22Rv1 (cell line): Measurements from ENCODE around the gene EXOC2.

Experiments
- CTCF ChIP-seq: fragments of 450-650 bp; IDR thresholded peaks from 2 replicates; pipeline ENCODE4 v1.5.1; 2017; ENCODE audit warnings: mild to moderate bottlenecking
- ZFX ChIP-seq: fragments of 450-650 bp; IDR thresholded peaks from 2 replicates; pipeline ENCODE4 v1.6.1; 2017; ENCODE audit warnings: antibody characterized with exemption, borderline replicate concordance

GRCh38 chr6:692858-693722 lies at the start of gene EXOC2:
- TF ChIP-seq CTCF (peak; percentile 16; the same call in 1 of the 2 replicates), ZFX (no peak)
